Sigmoid colon (tissue), 7 donors: ENCODE measurements around the gene VANGL1. TPM values are rescaled to one million over a fixed set of nuclear protein-coding genes. Genes with fewer than 3 reads are reported as not detected.

Experiments used
- DNase-seq: peaks from one replicate; pipeline ENCODE4 v3.0.0-alpha.2; 2019
- H3K27ac ChIP-seq, 4 donors: fragments of 200-600 bp; sonication (generic); one replicate each; pipeline ENCODE4 v1.5.1; 2016 to 2019; ENCODE audit warnings: mild to moderate bottlenecking in 1 of 4
- H3K27me3 ChIP-seq, 3 donors: fragments of 200-600 bp; sonication (generic); one replicate each; pipeline ENCODE4 v1.5.1; 2019; ENCODE audit warnings: mild to moderate bottlenecking in 1 of 3
- H3K36me3 ChIP-seq, 4 donors: fragments of 200-600 bp; sonication (generic); one replicate each; pipeline ENCODE4 v1.5.1; 2016 to 2019
- H3K4me1 ChIP-seq, 4 donors: fragments of 200-600 bp; sonication (generic); one replicate each; pipeline ENCODE4 v1.5.1; 2017 to 2019
- H3K4me3 ChIP-seq, 4 donors: fragments of 200-600 bp; sonication (generic); one replicate each; pipeline ENCODE4 v1.5.1; 2017 to 2019; ENCODE audit warnings: mild to moderate bottlenecking in 2 of 4, moderate library complexity in 1 of 4
- H3K9me3 ChIP-seq, 4 donors: fragments of 200-600 bp in 3 of 4; sonication (generic) in 3 of 4; one replicate each; pipeline versions ENCODE4 v1.5.1 to v1.6.1; 2013 to 2019
- CTCF ChIP-seq, 4 experiments: fragments of 450-650 bp in 3 of 4; fragments of 200-600 bp in 1 of 4; IDR thresholded peaks; one replicate each; pipeline ENCODE4 v1.5.1; 2016 to 2019; ENCODE audit warnings: antibody characterized with exemption in 4 of 4, mild to moderate bottlenecking in 3 of 4, moderate library complexity in 2 of 4
- EP300 ChIP-seq, 4 donors: sonication (generic); formaldehyde crosslinking; IDR thresholded peaks; one replicate each; pipeline ENCODE4 v1.6.1; 2017; ENCODE audit warnings: antibody characterized with exemption in 4 of 4
- POLR2A ChIP-seq, 2 donors: fragments of 450-650 bp; IDR thresholded peaks; one replicate each; pipeline ENCODE4 v1.6.1; 2016; ENCODE audit warnings: antibody characterized with exemption in 2 of 2, mild to moderate bottlenecking in 2 of 2, moderate library complexity in 2 of 2
- POLR2AphosphoS5 ChIP-seq, 4 donors: sonication (generic); formaldehyde crosslinking; IDR thresholded peaks; one replicate each; pipeline ENCODE4 v1.6.1; 2017; ENCODE audit warnings: antibody characterized with exemption in 4 of 4
- WGBS, 2 donors: extraction: QIAGEN DNeasy Blood & Tissue Kit; methylation state at CpG; one replicate each; pipeline ENCODE4 v1.1.7; 2013; 5-methylcytosine and 5-hydroxymethylcytosine counted together
- intact Hi-C: fragments of 100-400 bp; cut with DNase I; formaldehyde crosslinking; loops from one replicate; pipeline ENCODE4 v1.15.1; 2023
- polyA plus RNA-seq, 3 donors: library from polyadenylated mRNA; stranded (reverse); fragments of 200-250 nt; gene quantifications; one replicate each; pipeline ENCODE4 v1.2.3, GENCODE V29; 2013
- total RNA-seq, 4 donors: library from RNA; depleted of rRNA; stranded (reverse); fragments of >200 nt; gene quantifications; one replicate each; pipeline ENCODE4 v1.1.0, GENCODE V29; 2016
- donor health status: healthy with polysubstance abuse.
- donor health status: Bipolar disorder and iron deficiency.
- donor health status: healthy.

VANGL1 gene
- total and polyA plus RNA-seq, 7 donors, result 1.2 to 14.7 (median 7.1) TPM

GRCh38 chr1:115718011-115718754 is 76.4 kb downstream of the VANGL1 start:
- Histone ChIP-seq H3K4me3 (no peak overlapping the region), H3K27me3 (no peaks in the 10 kb centered on the region), H3K27ac (no peak overlapping the region), H3K4me1 (no peaks in the 10 kb centered on the region), H3K36me3 (no peaks in the 10 kb centered on the region), H3K9me3 (no peaks in the 10 kb centered on the region)
- no peak for TF ChIP-seq CTCF (IDR thresholded peaks at IDR 0.05)
- no peak for TF ChIP-seq POLR2AphosphoS5 (IDR thresholded peaks at IDR 0.05)
- no peak for TF ChIP-seq EP300 (IDR thresholded peaks at IDR 0.05)
- TF ChIP-seq POLR2A (IDR thresholded peaks at IDR 0.05), result no peak
- intact Hi-C loops, result no loop called here
- DNase-seq, result no peak
- 84 to 93% methylated on average over 5 of the region's 5 CpGs for WGBS, 2 donors

- Histone ChIP-seq H3K27ac (no peak overlapping the region), H3K36me3 (peaks cover 0 to 5% (median 0%) of the 10 kb centered on the region in 4 donors), H3K4me1 (no peaks in the 10 kb centered on the region), H3K4me3 (no peak overlapping the region), H3K27me3 (no peaks in the 10 kb centered on the region), H3K9me3 (no peaks in the 10 kb centered on the region)
- no peak for DNase-seq
- no peak for TF ChIP-seq POLR2AphosphoS5 (IDR thresholded peaks at IDR 0.05)
- intact Hi-C loops, result no loop called here
- WGBS, 2 donors, result 96% methylated on average over 7 of the region's 7 CpGs
Observed at GRCh38 chr1:115719285-115719684, 77.5 kb downstream of the VANGL1 start.

- Histone ChIP-seq H3K36me3 (peaks cover 0 to 26% (median 0%) of the 10 kb centered on the region in 4 donors), H3K27ac (no peak overlapping the region), H3K27me3 (no peaks in the 10 kb centered on the region), H3K9me3 (no peaks in the 10 kb centered on the region), H3K4me1 (peaks cover 0 to 2% (median 0%) of the 10 kb centered on the region in 4 donors), H3K4me3 (no peak overlapping the region)
- no peak for TF ChIP-seq CTCF (IDR thresholded peaks at IDR 0.05)
- TF ChIP-seq EP300 (IDR thresholded peaks at IDR 0.05), result no peak
- no peak for TF ChIP-seq POLR2AphosphoS5 (IDR thresholded peaks at IDR 0.05)
- no peak for TF ChIP-seq POLR2A (IDR thresholded peaks at IDR 0.05)
- intact Hi-C loops, result no loop called here
- WGBS, 2 donors, result 95 to 98% methylated on average over 1 of the region's 1 CpG
- no peak for DNase-seq
Observed at GRCh38 chr1:115722221-115722620, 80.5 kb downstream of the VANGL1 start.

- WGBS, 2 donors, result 82 to 85% methylated on average over 5 of the region's 5 CpGs
- H3K4me1 ChIP-seq, result peaks cover 0 to 16% (median 11%) of the 10 kb centered on the region in 4 donors
- intact Hi-C loops, result no loop called here
- DNase-seq, result no peak
- peaks cover 0 to 26% (median 0%) of the 10 kb centered on the region in 4 donors for H3K36me3 ChIP-seq
- H3K27me3 ChIP-seq, result no peaks in the 10 kb centered on the region
- no peak overlapping the region for H3K4me3 ChIP-seq
- TF ChIP-seq POLR2AphosphoS5 (IDR thresholded peaks at IDR 0.05) (no peak), CTCF (IDR thresholded peaks at IDR 0.05) (no peak), EP300 (IDR thresholded peaks at IDR 0.05) (no peak), POLR2A (IDR thresholded peaks at IDR 0.05) (no peak)
- H3K9me3 ChIP-seq, result no peaks in the 10 kb centered on the region
- H3K27ac ChIP-seq, result no peak overlapping the region
Observed at GRCh38 chr1:115723756-115724155, 82.0 kb downstream of the VANGL1 start.

GRCh38 chr1:115725600-115725999 is 83.8 kb downstream of the VANGL1 start:
- Histone ChIP-seq H3K36me3 (peaks cover 0 to 26% (median 0%) of the 10 kb centered on the region in 4 donors), H3K27ac (peak overlapping the region; percentile 29 to 80 (median 70)), H3K4me1 (peaks cover 0 to 16% (median 11%) of the 10 kb centered on the region in 4 donors), H3K27me3 (no peaks in the 10 kb centered on the region), H3K9me3 (no peaks in the 10 kb centered on the region), H3K4me3 (no peak overlapping the region)
- no peak for TF ChIP-seq EP300 (IDR thresholded peaks at IDR 0.05)
- TF ChIP-seq POLR2AphosphoS5 (IDR thresholded peaks at IDR 0.05), result no peak
- intact Hi-C loops, result no loop called here
- DNase-seq, result no peak
- 75 to 81% methylated on average over 2 of the region's 2 CpGs for WGBS, 2 donors
